OCI-LY3 (cell line): ENCODE measurements around the gene MBNL1.

Source experiments
- H2AFZ ChIP-seq: fragments of 200-600, 300-600 bp; shearing (Covaris generic); 2 replicates; pipeline ENCODE4 v1.6.0; 2014; ENCODE audit warnings: antibody characterized with exemption, low read depth, low read length
- H3K27ac ChIP-seq: fragments of 200-600, 300-600 bp; sonication (generic); 2 replicates; pipeline ENCODE4 v1.5.1; 2014; ENCODE audit warnings: mild to moderate bottlenecking, low read length, moderate library complexity, mixed read lengths
- H3K27me3 ChIP-seq: fragments of 200-600, 300-600 bp; sonication (generic); 2 replicates; pipeline ENCODE4 v1.6.1; 2014; ENCODE audit warnings: low read depth, low read length, mixed read lengths
- H3K36me3 ChIP-seq: fragments of 200-600, 300-600 bp; sonication (generic); replicated peaks from 2 replicates; pipeline ENCODE3; 2014; ENCODE audit warnings: low read depth, low read length, mixed read lengths
- H3K4me1 ChIP-seq: fragments of 300-600, 200-600 bp; sonication (generic); 2 replicates; pipeline ENCODE4 v1.6.1; 2014; ENCODE audit warnings: low read length, mixed read lengths
- H3K4me2 ChIP-seq: fragments of 200-600, 300-600 bp; sonication (generic); 2 replicates; pipeline ENCODE4 v1.6.1; 2014; ENCODE audit warnings: low read length, mixed read lengths
- H3K4me3 ChIP-seq: fragments of 300-600, 200-600 bp; sonication (generic); 2 replicates; pipeline ENCODE4 v1.5.1; 2014; ENCODE audit warnings: antibody characterized with exemption, mild to moderate bottlenecking, low read length, moderate library complexity
- H3K79me2 ChIP-seq: fragments of 300-600, 200-600 bp; shearing (Covaris generic); 2 replicates; pipeline ENCODE4 v1.6.1; 2014; ENCODE audit warnings: mild to moderate bottlenecking, low read length, mixed read lengths
- H3K9ac ChIP-seq: fragments of 300-600, 200-600 bp; shearing (Covaris generic); 2 replicates; pipeline ENCODE4 v1.6.0; 2014; ENCODE audit warnings: mild to moderate bottlenecking, low read length, moderate library complexity
- H3K9me3 ChIP-seq: fragments of 200-600, 300-600 bp; shearing (Covaris generic); 2 replicates; pipeline ENCODE4 v1.6.1; 2014; ENCODE audit warnings: low read length, mixed read lengths; ENCODE audit not compliant: insufficient read depth
- H4K20me1 ChIP-seq: fragments of 200-600, 300-600 bp; sonication (generic); 2 replicates; pipeline ENCODE4 v1.6.1; 2016; ENCODE audit warnings: low read length, mixed read lengths; ENCODE audit not compliant: insufficient read depth
- CTCF ChIP-seq: fragments of 200-600, 300-600 bp; sonication (generic); IDR thresholded peaks from 2 replicates; pipeline ENCODE4 v1.5.1; 2014; ENCODE audit warnings: antibody characterized with exemption, low read length, low read depth
- EZH2phosphoT487 ChIP-seq: fragments of 200-600 bp; shearing (Covaris generic); IDR thresholded peaks from 2 replicates; pipeline ENCODE4 v1.6.1; 2018; ENCODE audit warnings: antibody characterized with exemption, mixed run types, low read depth

The MBNL1 gene

GRCh38 chr3:152460936-152461335, 192.2 kb downstream of the MBNL1 start:
- H3K36me3 ChIP-seq: peaks cover 35% of the 10 kb centered on the region
- no peak overlapping the region for H3K4me2 ChIP-seq
- no peak overlapping the region for H3K27ac ChIP-seq
- TF ChIP-seq CTCF (no peak), EZH2phosphoT487 (no peak)
- no peaks in the 10 kb centered on the region for H3K27me3 ChIP-seq
- H4K20me1 ChIP-seq: 0 out of 2 replicates have a peak, but pooled peaks cover 5% of the 10 kb centered on the region
- peaks cover 2% of the 10 kb centered on the region; the same call in 1 of the 2 replicates for H3K79me2 ChIP-seq
- H3K4me3 ChIP-seq: no peak overlapping the region
- H3K9me3 ChIP-seq: no peaks in the 10 kb centered on the region
- H2AFZ ChIP-seq: no peak overlapping the region
- H3K4me1 ChIP-seq: no peaks in the 10 kb centered on the region
- H3K9ac ChIP-seq: no peak overlapping the region

DNA sequence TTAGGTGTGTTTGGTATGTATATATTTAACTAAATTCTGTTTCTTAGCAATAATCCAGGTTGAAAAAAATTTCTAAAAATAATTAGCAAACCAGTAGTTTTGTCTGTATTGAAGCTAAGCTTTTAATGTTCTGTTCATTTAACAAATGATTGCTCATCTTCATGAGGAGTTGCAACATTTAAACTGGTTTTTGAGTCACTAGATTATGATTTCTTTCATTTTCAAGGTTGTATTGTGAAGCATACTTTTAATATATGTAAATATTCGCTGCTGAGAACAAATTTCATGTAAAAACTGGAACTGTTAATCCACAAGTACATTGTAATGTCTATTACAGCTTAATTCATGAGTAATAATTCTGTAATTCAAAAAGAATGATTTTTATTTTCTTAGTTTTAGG, 192.7 kb downstream of the MBNL1 start:
- no peaks in the 10 kb centered on the region for H3K27me3 ChIP-seq
- H3K9ac ChIP-seq: no peak overlapping the region
- no peak overlapping the region for H3K4me2 ChIP-seq
- no peak overlapping the region for H3K4me3 ChIP-seq
- H3K36me3 ChIP-seq: peaks cover 29% of the 10 kb centered on the region
- H2AFZ ChIP-seq: no peak overlapping the region
- no peak for TF ChIP-seq EZH2phosphoT487
- TF ChIP-seq CTCF: no peak
- no peaks in the 10 kb centered on the region for H3K4me1 ChIP-seq
- H4K20me1 ChIP-seq: no peaks in the 10 kb centered on the region
- no peaks in the 10 kb centered on the region for H3K79me2 ChIP-seq
- H3K9me3 ChIP-seq: no peaks in the 10 kb centered on the region
- no peak overlapping the region for H3K27ac ChIP-seq

DNA sequence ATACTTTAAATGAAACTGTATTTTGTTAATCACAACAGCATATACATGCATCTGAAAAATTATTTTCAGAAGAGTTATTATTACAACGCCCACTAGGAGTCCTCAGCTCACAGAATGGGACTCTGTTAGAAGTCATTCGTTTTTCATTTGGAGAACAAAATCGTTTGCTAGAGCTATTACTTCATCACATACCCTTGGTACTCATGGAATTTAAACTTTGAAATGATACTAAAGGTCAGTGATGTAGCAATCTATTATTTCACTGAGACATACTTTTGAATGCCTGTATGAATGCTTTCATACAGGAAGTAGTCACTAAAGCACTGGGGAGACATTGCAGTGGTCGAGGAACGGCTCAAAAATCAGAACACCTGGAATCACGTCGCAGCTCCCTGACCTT, 198.1 kb downstream of the MBNL1 start:
- Histone ChIP-seq H2AFZ (no peak overlapping the region), H3K79me2 (no peaks in the 10 kb centered on the region), H3K9ac (no peak overlapping the region), H3K36me3 (peaks cover 19% of the 10 kb centered on the region), H3K4me1 (peaks cover 4% of the 10 kb centered on the region), H3K4me3 (no peak overlapping the region), H3K27me3 (no peaks in the 10 kb centered on the region), H3K4me2 (no peak overlapping the region), H3K27ac (no peak overlapping the region), H3K9me3 (no peaks in the 10 kb centered on the region), H4K20me1 (no peaks in the 10 kb centered on the region)
- TF ChIP-seq CTCF: peak; percentile 72
- TF ChIP-seq EZH2phosphoT487: no peak

DNA sequence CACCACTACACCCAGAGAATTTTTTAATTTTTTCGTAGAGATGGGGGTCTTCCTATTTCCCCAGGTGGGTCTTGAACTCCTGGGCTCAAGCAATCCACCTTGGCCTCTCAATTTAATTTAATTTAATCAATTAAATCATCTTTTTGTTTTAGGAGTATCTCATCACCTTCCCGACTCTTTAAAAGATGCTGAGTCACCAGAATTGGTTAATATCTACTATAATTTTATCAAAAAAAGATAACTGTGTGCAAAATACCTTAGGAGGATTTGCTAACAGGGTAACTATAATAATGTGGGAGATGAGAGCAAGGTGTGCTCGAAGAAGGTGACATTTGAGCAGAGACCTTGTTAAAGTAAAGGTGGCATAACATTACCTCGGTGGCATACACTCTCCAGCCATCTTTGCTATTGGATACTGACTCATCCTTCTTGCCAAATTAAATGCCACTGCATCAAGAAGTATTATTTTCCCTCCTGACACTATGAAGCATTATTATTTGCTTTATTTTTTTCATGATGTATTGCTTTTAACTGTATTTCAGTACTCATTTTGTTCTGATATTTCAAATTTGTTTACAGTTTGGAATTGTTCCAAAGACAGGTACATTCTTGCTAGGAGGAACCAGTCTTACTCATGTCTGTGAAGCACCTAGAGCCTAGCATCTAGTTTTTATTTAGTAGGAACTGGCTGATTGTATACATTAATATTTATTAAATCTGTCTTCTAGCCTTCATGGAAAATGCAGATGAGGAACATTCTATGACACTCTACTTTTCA, 200.7 kb downstream of the MBNL1 start:
- peaks cover 7% of the 10 kb centered on the region for H3K36me3 ChIP-seq
- H2AFZ ChIP-seq: no peak overlapping the region
- no peak for TF ChIP-seq CTCF
- no peak for TF ChIP-seq EZH2phosphoT487
- H3K9me3 ChIP-seq: no peaks in the 10 kb centered on the region
- H4K20me1 ChIP-seq: no peaks in the 10 kb centered on the region
- no peaks in the 10 kb centered on the region for H3K27me3 ChIP-seq
- H3K27ac ChIP-seq: no peak overlapping the region
- H3K9ac ChIP-seq: no peak overlapping the region
- no peak overlapping the region for H3K4me3 ChIP-seq
- H3K4me1 ChIP-seq: peaks cover 10% of the 10 kb centered on the region
- H3K4me2 ChIP-seq: no peak overlapping the region
- no peaks in the 10 kb centered on the region for H3K79me2 ChIP-seq
